HG03558 (cell line): ENCODE results near the gene RRP8.
A peak's percentile ranks its signal among the peaks of the same experiment; 100 is the strongest.

Source experiments
- ATAC-seq: cut with Tn5 transposase; IDR thresholded peaks from one replicate; pipeline ENCODE4 v1.9.1; 2021; ENCODE audit warnings: moderate number of reproducible peaks; ENCODE audit not compliant: unreplicated experiment; ENCODE audit errors: extremely low read depth

The RRP8 gene

GRCh38 chr11:6606471-6607189 lies 3.2 kb upstream of the RRP8 start:
- peak; percentile 34 for ATAC-seq

DNA sequence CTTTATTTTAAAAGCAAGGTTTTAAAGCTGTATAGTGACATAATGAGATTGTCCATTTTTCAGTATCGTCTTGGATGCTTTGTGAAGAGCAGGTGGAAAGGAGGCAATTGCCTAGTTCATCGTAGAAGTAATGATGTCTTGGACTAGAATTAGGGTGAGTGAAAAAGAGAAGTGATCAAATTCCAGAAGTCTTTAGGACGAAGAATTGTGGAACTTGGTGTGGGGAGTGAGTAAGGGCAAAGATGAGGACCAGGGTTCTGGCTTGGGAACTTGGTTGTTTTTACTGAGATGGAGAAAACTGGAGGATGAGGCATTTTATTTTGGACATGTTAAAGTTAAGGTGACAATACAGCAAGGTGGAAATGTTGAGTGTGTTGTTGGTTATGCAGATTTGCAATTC lies 1.4 kb upstream of the RRP8 start:
- no peak for ATAC-seq

- peak; percentile 21 for ATAC-seq
These were observed 738 bp upstream of the RRP8 start for GRCh38 chr11:6604081-6604626.

- ATAC-seq: no peak
These were observed 1.1 kb downstream of the RRP8 start for GRCh38 chr11:6602096-6602940.

- no peak for ATAC-seq
These were observed 2.4 kb downstream of the RRP8 start for GRCh38 chr11:6601041-6601461.

- no peak for ATAC-seq
These were observed 3.5 kb downstream of the RRP8 start for GRCh38 chr11:6599881-6600390.

GRCh38 chr11:6599449-6599848 lies 4.0 kb downstream of the RRP8 start:
- no peak for ATAC-seq

DNA sequence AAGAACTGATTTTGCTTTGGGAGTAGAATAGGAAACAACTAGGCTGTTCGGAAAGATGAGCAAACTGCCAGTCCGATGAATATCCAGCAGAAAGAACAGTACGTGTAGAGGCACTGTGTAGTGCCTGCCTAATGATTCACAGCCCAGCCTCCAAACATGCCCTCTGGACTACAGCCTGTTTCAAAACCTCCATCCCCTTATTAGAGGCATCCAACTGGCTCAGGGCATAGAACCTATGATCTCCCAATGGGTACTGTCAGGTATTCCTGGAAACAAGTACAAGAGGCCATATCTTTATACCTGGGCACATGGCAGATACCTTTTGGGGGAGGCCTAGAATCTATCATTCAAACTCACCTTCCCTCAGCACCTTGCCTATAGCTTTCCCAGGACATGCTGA lies 4.9 kb downstream of the RRP8 start:
- ATAC-seq: no peak

DNA sequence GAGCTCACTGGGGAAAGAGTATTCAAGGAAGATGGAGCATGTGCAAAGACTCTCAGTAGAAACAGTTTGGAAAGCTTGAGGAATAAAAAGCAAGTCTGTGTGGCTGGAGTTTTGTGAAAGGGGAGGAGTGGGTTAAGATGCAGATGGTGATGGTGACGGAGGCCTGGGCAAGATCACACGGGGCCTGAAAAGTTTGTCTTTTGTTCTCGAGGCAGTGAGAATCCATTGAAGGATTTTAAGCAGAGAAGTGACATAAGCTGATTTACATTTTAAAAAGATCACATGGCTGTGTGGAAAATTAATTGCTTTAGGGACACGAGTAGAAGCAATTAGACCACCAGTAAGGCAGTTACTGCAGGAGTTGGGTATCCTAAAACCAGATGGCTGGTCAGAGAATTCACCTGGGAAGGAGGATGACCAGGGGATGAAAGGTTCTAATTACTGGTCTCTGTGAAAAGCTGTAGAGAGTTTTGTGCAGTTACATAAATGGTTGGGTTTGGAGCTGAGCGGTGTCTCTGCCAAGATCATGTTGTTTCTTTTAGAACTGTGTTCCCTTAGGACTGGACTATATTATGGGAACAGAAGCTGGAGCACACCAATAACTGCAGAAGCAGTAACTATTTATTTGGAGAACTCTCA lies 7.1 kb downstream of the RRP8 start:
- ATAC-seq: no peak

- no peak for ATAC-seq
These were observed 9.2 kb downstream of the RRP8 start for GRCh38 chr11:6594142-6594768.

GRCh38 chr11:6588018-6588417 lies 15.4 kb downstream of the RRP8 start:
- ATAC-seq: no peak

GRCh38 chr11:6587360-6587953 lies 16.0 kb downstream of the RRP8 start:
- ATAC-seq: no peak

- ATAC-seq: no peak
These were observed 16.7 kb downstream of the RRP8 start for GRCh38 chr11:6586434-6587359.

GRCh38 chr11:6584528-6584927 lies 18.9 kb downstream of the RRP8 start:
- no peak for ATAC-seq

DNA sequence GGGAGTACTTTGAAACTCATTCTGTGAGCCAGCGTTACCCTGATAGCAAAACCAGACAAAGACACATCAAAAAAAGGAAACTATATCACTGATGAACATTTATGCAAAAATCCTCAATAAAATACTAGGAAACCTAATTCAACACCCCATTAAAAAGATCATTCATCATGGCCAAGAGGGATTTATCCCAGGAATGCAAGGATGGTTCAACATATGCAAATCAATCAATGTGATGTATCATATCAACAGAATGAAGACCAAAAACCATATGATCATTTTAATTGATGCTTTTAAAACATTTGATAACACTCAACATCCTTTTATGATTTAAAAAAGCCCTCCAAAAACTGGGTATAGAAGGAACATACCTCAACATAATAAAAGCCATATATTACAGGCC lies 19.8 kb downstream of the RRP8 start:
- no peak for ATAC-seq

DNA sequence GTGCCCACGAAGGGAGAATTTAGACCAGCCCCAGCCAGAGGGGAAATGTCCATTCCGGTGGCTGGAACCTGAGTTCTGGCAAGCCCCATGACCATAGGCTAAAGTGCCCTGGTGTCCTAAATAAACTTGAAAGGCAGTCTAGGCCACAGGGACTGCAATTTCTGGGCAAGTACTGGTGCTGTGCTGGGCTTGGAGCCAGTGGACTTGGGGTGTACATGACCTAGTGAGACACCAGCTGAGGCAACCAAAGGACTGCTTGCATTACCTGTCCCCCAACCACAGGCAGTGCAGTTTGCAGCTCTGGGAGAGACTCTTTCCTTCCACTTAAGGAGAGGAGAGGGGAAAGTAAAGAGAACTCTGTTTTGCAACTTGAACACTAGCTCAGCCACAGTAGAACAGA lies 23.7 kb downstream of the RRP8 start:
- no peak for ATAC-seq

DNA sequence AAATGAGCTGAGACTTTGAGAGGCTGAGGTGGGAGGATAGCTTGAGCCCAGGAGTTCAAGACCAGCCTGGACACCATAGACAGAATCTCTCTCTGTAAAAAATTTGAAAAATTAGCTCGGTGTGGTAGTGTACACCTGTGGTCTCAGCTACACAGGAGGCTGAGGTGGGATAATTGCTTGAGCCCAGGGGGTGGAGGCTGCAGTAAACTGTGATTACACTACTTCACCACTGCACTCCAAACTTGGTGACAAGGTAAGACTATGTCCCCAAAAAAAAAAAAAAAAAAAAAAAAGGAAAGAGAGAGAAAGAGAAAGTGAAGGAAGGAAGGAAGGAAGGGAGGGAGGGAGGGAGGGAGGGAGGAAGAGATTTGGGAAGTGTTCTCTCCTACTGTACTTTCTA lies 25.3 kb downstream of the RRP8 start:
- no peak for ATAC-seq

DNA sequence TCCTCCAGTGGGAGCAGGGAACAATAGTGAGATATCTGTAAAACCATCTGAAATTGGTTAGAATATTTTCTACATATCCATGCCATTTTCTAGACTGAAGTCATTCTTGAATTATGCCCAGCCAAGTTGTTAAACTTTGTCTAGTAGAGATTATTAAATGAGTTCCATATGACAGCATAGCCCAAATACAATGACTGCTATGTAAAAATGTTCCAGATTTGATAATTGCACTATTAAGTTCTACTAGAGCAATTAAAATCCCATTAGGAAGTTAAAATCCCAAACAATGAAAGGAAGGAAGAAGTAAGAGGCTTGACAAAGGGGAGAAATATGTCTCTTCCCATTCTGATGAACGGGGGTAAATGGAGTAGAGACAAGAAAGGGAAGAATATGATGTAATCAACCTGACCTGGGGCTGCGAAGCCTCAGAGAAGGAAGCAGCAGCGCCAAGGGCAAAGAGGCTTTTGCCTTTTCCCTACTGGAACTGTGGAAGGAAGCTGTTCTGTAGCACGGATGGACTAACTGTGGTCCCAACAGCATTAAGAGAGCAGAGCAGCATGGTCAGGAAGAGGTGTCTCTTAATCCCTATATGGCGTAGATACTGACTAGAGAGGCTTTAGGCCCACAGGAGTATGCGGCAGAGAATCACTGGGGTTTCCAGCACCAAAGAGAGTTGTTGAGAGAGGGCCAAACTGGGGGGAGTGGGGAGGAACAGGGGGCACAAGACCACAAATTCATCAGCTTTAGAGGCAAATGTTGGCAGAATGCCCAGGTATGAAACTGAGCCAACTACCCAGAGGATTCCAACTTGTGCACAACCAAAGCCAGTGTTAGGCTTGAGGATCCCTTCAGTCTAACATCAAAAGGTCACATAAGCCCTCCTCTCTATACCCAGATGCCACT lies 26.7 kb downstream of the RRP8 start:
- ATAC-seq: no peak
